ENCODE measurements around the gene WNT5A. TPM values are rescaled to one million over a fixed set of nuclear protein-coding genes. Genes with fewer than 3 reads are reported as not detected.

Gene WNT5A
- polyA plus RNA-seq, 1 donor (not counting 4 experiments of a cell fraction or from before 2014, with no cell fraction given), result 9.4 TPM

DNA sequence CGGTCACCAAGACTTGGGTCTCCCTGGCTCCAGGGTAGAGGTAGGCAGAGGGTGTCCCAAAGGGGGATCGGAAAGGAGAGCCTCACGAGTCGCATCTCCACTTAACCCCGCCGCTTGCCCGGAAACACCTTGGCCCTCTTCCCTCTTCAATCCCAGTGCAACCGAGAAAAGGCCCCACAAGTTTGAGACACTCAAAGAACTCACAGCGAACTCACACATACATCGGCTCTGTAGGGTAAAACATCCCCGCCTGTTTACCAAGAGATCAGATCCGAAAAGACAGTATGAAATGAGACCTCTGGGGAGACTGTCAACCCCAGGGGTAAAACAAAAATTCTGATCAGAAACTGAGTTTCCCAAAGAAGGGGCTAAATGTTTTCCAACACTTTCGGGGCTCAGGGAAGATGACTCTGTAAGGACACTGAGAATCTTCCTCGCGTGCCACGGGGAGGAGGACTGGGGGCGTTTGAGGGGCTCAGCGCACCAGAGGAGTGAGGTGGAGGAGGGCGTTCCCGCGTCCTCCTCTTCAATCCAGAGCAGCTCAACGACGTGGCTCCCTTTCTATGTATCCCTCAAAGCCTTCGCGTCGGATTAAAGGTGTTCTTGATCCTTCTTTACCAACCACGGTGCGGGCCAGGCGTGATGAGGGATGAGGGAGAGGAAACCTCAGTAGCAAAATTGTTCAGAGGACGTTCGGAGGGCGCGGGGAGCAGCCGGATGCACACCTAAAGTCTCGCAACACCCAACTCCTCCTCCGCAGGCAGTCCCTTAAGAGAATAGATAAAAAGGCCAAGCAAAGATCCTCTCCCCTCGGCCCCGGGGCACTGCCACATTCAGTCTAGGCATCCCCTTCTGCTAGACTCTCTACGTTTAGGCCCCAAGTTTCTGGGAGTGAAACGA, 3.7 kb downstream of the WNT5A start:
- Histone ChIP-seq H3K4me3 (ENCODE audit: control insufficient read depth in 2 of 3, extremely low read depth in 1 of 3, insufficient read depth in 2 of 3, low read depth in 1 of 3, low read length in 3 of 3) (no peak overlapping the region), H3K9ac (ENCODE audit: control insufficient read depth, extremely low read depth, insufficient read depth, low read length) (no peak overlapping the region), H3K9me3 (ENCODE audit: control insufficient read depth, low read depth, low read length) (no peaks in the 10 kb centered on the region), H3K79me2 (ENCODE audit: control insufficient read depth, insufficient read depth, low read length) (peaks cover 76% of the 10 kb centered on the region), H3K9me1 (ENCODE audit: control insufficient read depth, extremely low read depth, insufficient read depth, low read length) (no peaks in the 10 kb centered on the region), H3K27ac (ENCODE audit: control insufficient read depth, insufficient read depth, low read length) (no peak overlapping the region), H3K36me3 (ENCODE audit: control insufficient read depth in 2 of 2, extremely low read depth in 1 of 2, insufficient read depth in 2 of 2, low read length in 2 of 2) (peaks cover 0 to 5% of the 10 kb centered on the region in 2 experiments), H2AFZ (ENCODE audit: control insufficient read depth, low read length) (no peak overlapping the region), H4K20me1 (ENCODE audit: control insufficient read depth, extremely low read depth, insufficient read depth, low read length) (no peaks in the 10 kb centered on the region), H3K4me2 (ENCODE audit: control insufficient read depth, extremely low read depth, insufficient read depth, low read depth, low read length) (peak overlapping the region; percentile 95), H3K27me3 (ENCODE audit: control insufficient read depth, extremely low read depth, insufficient read depth, low read length) (no peaks in the 10 kb centered on the region), H3K4me1 (ENCODE audit: control insufficient read depth, extremely low read depth, insufficient read depth, low read length) (peaks cover 28% of the 10 kb centered on the region)
- TF ChIP-seq, protein P1, sequence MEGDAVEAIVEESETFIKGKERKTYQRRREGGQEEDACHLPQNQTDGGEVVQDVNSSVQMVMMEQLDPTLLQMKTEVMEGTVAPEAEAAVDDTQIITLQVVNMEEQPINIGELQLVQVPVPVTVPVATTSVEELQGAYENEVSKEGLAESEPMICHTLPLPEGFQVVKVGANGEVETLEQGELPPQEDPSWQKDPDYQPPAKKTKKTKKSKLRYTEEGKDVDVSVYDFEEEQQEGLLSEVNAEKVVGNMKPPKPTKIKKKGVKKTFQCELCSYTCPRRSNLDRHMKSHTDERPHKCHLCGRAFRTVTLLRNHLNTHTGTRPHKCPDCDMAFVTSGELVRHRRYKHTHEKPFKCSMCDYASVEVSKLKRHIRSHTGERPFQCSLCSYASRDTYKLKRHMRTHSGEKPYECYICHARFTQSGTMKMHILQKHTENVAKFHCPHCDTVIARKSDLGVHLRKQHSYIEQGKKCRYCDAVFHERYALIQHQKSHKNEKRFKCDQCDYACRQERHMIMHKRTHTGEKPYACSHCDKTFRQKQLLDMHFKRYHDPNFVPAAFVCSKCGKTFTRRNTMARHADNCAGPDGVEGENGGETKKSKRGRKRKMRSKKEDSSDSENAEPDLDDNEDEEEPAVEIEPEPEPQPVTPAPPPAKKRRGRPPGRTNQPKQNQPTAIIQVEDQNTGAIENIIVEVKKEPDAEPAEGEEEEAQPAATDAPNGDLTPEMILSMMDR (optimal IDR thresholded peaks at IDR 0.05 in 1 of 3, IDR thresholded peaks at IDR 0.05 in 1 of 3, conservative IDR thresholded peaks at IDR 0.05 in 1 of 3; ENCODE audit: extremely low read depth in 1 of 3, insufficient read depth in 2 of 3, low read length in 3 of 3), result no peak
- TF ChIP-seq EZH2 (IDR thresholded peaks at IDR 0.05; ENCODE audit: low read length), result no peak
- dilution Hi-C loops (cut with MboI; ENCODE audit: extremely low pct_ligation_motif_present, low sequenced_read_pairs), result loop anchor here (25.0 kb wide), 2 partner anchors 254 to 404 kb away; no protein-coding TSS in a partner anchor
- no peak for FAIRE-seq
- no peak for DNase-seq (ENCODE audit: low read depth, low spot score)

DNA sequence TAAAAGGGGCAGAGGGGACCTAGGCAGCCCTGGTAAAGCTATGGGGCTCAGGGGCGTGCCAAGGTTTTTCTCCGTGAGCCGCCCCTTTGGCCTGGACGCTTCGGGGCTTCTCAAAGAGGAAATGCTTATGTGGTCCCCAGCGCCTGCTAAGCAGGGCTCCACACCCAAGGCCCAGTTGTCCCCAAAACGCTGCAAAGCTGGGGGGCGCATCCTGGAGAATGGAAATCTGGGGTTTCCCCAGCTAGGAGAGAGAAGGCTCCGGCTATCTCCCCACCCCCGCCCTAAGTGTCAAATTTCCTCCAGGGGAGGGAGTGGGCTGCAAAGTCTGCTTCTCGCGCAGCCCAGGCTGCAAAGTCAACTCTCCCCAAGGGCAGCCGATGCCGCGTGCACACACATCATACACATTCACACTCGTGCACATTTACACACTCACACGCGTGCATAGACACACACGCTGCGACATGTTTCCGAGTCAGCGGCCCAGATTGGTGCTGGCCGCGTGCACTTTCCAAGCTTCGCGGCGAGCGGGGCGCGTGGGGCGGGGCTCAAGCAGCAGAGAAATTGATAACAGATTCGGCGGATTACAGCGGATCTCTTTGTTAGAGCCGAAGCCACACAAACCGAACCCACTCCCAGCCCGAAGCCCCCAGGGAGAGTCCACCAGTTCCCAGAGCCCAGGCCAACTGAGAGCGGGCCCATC, 4.5 kb downstream of the WNT5A start:
- peak overlapping the region; percentile 39 for H3K27ac ChIP-seq (ENCODE audit: control insufficient read depth, insufficient read depth, low read length)
- peak overlapping the region; percentile 95 for H3K4me2 ChIP-seq (ENCODE audit: control insufficient read depth, extremely low read depth, insufficient read depth, low read depth, low read length)

More for the DNA sequence above, 4.5 kb downstream of the WNT5A start:
- TF ChIP-seq, protein P1 (optimal IDR thresholded peaks at IDR 0.05 in 1 of 3, IDR thresholded peaks at IDR 0.05 in 1 of 3, conservative IDR thresholded peaks at IDR 0.05 in 1 of 3; ENCODE audit: extremely low read depth in 1 of 3, insufficient read depth in 2 of 3, low read length in 3 of 3), result no peak
- no peak for TF ChIP-seq EZH2 (IDR thresholded peaks at IDR 0.05; ENCODE audit: low read length)
- peaks cover 28% of the 10 kb centered on the region for H3K4me1 ChIP-seq (ENCODE audit: control insufficient read depth, extremely low read depth, insufficient read depth, low read length)
- H3K9me1 ChIP-seq (ENCODE audit: control insufficient read depth, extremely low read depth, insufficient read depth, low read length), result no peaks in the 10 kb centered on the region
- H3K9ac ChIP-seq (ENCODE audit: control insufficient read depth, extremely low read depth, insufficient read depth, low read length), result peak overlapping the region; percentile 69
- H3K4me3 ChIP-seq (ENCODE audit: control insufficient read depth in 2 of 3, extremely low read depth in 1 of 3, insufficient read depth in 2 of 3, low read depth in 1 of 3, low read length in 3 of 3), result peak overlapping the region; percentile 2 to 77 (median 56)
- no peaks in the 10 kb centered on the region for H3K9me3 ChIP-seq (ENCODE audit: control insufficient read depth, low read depth, low read length)
- FAIRE-seq, result no peak
- dilution Hi-C loops (cut with MboI; ENCODE audit: extremely low pct_ligation_motif_present, low sequenced_read_pairs), result loop anchor here (25.0 kb wide), 2 partner anchors 255 to 405 kb away; no protein-coding TSS in a partner anchor
- no peak overlapping the region for H2AFZ ChIP-seq (ENCODE audit: control insufficient read depth, low read length)
- H3K36me3 ChIP-seq (ENCODE audit: control insufficient read depth in 2 of 2, extremely low read depth in 1 of 2, insufficient read depth in 2 of 2, low read length in 2 of 2), result peaks cover 0 to 5% of the 10 kb centered on the region in 2 experiments
- H3K79me2 ChIP-seq (ENCODE audit: control insufficient read depth, insufficient read depth, low read length), result peaks cover 73% of the 10 kb centered on the region
- H3K27me3 ChIP-seq (ENCODE audit: control insufficient read depth, extremely low read depth, insufficient read depth, low read length), result no peaks in the 10 kb centered on the region
- no peaks in the 10 kb centered on the region for H4K20me1 ChIP-seq (ENCODE audit: control insufficient read depth, extremely low read depth, insufficient read depth, low read length)
- no peak for DNase-seq (ENCODE audit: low read depth, low spot score)
